Measurements from ENCODE around the gene DENND4C. TPM values are rescaled to one million over a fixed set of nuclear protein-coding genes. Genes with fewer than 3 reads are reported as not detected.

Gene DENND4C
- total RNA-seq, 8 experiments from 2014 or later, result 20.2 to 56.4 (median 30.4) TPM

DNA sequence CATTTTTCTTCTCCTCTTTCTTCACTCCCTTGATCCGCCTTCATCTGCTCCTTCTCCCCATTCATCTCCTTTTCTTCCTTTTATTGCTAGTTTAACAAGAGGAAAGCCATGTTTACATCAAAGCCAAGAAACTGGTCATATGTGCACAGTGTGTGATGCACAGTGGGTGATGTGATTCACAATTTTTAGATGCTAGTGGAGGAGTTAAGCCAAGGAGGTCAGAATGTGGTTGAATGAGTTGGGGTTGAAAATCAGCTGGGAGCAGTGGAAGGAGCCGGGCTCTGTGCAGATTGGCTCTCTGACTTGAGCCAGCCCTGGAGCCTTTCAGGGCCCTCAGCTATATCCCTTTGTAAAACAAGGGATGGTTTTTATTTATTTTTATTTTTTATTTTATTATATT is 185.7 kb downstream of the DENND4C start:
- Histone ChIP-seq H3K27ac (no peak overlapping the region), H3K4me1 (replicated peaks in 1 of 2) (no peaks in the 10 kb centered on the region), H3K4me3 (no peak overlapping the region)
- in situ Hi-C loops (cut with MboI; ENCODE audit: low pct_unique_long_range_greater_than_20kb in 2 of 9, low sequenced_read_pairs in 9 of 9, unreplicated experiment in 9 of 9), result no loop called here
- no peak for ATAC-seq (replicated peaks in 6 of 8)
- WGBS, 10 experiments, result 83 to 100% (median 100%) methylated on average over 1 to 2 of the region's 2 CpGs; no CpG with 5 or more reads in 3 of the 10 experiments

DNA sequence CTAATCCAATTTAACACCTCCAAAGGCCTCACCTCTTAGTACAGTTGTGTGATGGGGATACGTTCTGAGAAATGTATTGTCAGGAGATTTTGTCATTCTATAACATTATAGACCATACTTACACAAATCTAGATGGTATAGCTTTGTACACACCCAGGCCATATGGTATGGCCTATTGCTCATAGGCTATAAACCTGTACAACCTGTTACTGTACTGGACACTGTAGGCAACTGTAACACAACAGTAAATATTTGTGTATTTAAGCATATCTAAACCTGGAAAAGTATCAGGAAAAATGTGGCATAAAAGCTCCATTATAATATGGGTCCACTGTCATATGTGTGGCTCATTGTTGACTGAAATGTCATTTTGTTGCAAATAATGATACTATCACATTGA is 190.4 kb downstream of the DENND4C start:
- in situ Hi-C loops (cut with MboI; ENCODE audit: low pct_unique_long_range_greater_than_20kb in 2 of 9, low sequenced_read_pairs in 9 of 9, unreplicated experiment in 9 of 9), result no loop called here
- Histone ChIP-seq H3K4me1 (replicated peaks in 1 of 2) (no peaks in the 10 kb centered on the region), H3K27ac (no peak overlapping the region), H3K4me3 (no peak overlapping the region)
- WGBS, 10 experiments, result 60 to 100% (median 86%) methylated on average over 1 of the region's 1 CpG; no CpG with 5 or more reads in 7 of the 10 experiments
- ATAC-seq (replicated peaks in 6 of 8), result no peak

Other genes starting within 250 kb of the DENND4C start
- under 1 TPM; 0.21 to 0.92 (median 0.34) TPM for gene SAXO1, start 197.5 kb upstream of the DENND4C start, total RNA-seq
- gene RRAGA, start 181.3 kb upstream of the DENND4C start, total RNA-seq, result 10 to 100 TPM; 34.9 to 68.4 (median 52.3) TPM
- gene HAUS6, start 127.8 kb upstream of the DENND4C start, total RNA-seq, result 10 to 100 TPM in 5 of 8 experiments, 1 to 10 TPM in 3; 5.8 to 30.3 (median 11.2) TPM
- gene PLIN2, start 103.2 kb upstream of the DENND4C start, total RNA-seq, result 10 to 100 TPM; 10.6 to 65.5 (median 25.9) TPM
- 1,000 to 10,000 TPM; 1,373 to 2,088 (median 1,590) TPM for gene RPS6, start 149.5 kb downstream of the DENND4C start, total RNA-seq
- 1 to 10 TPM; 1.1 to 8.9 (median 2.4) TPM for gene ACER2, start 178.3 kb downstream of the DENND4C start, total RNA-seq